GM13976 (cell line): ENCODE data around the gene ANKRD22.

Experiments
- DNase-seq: peaks from one replicate; pipeline ENCODE4 v3.0.0; 2012; ENCODE audit warnings: low spot score
- in situ Hi-C: fragments of 300-500 bp; cut with MboI; formaldehyde crosslinking; loops from one replicate; pipeline ENCODE4 v1.12.0; 2022; ENCODE audit warnings: low sequenced_read_pairs, mixed read lengths, inconsistent platforms; ENCODE audit not compliant: unreplicated experiment
- TF ChIP-seq, protein P1 (sequence below): IDR thresholded peaks from 2 replicates; pipeline ENCODE4 v1.5.1; 2012; ENCODE audit warnings: borderline replicate concordance, mild to moderate bottlenecking; ENCODE audit not compliant: insufficient read depth; ENCODE audit errors: extremely low read depth, missing control alignments, control extremely low read depth

Gene ANKRD22

DNA sequence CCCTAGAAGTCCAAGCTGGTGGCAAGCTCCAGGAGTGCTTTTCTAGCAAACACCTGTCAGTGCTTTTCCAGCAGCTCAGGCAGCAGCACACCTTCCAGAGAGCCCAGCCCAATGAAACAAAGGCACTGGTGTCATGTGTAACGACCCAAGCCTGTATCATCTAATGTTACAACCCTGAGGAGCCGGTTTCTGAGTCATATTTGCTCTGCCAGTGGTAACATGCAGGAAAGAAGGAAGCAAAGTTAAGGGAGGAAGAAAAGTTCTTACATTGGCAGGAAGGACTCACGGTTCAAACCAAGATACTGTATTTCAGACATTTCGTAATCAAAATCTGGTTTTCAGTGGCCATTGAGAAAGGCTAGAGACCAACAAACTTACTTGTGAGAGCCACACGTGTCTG is at the start of gene ANKRD22:
Gene ANKRD22 (minus strand): TSS at position 139 of the 400 bp plus-strand sequence. CDS start 237 bp downstream, outside the sequence.
- in situ Hi-C loops, result no loop called here
- DNase-seq, result no peak
- TF ChIP-seq, protein P1, sequence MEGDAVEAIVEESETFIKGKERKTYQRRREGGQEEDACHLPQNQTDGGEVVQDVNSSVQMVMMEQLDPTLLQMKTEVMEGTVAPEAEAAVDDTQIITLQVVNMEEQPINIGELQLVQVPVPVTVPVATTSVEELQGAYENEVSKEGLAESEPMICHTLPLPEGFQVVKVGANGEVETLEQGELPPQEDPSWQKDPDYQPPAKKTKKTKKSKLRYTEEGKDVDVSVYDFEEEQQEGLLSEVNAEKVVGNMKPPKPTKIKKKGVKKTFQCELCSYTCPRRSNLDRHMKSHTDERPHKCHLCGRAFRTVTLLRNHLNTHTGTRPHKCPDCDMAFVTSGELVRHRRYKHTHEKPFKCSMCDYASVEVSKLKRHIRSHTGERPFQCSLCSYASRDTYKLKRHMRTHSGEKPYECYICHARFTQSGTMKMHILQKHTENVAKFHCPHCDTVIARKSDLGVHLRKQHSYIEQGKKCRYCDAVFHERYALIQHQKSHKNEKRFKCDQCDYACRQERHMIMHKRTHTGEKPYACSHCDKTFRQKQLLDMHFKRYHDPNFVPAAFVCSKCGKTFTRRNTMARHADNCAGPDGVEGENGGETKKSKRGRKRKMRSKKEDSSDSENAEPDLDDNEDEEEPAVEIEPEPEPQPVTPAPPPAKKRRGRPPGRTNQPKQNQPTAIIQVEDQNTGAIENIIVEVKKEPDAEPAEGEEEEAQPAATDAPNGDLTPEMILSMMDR, result no peak

DNA sequence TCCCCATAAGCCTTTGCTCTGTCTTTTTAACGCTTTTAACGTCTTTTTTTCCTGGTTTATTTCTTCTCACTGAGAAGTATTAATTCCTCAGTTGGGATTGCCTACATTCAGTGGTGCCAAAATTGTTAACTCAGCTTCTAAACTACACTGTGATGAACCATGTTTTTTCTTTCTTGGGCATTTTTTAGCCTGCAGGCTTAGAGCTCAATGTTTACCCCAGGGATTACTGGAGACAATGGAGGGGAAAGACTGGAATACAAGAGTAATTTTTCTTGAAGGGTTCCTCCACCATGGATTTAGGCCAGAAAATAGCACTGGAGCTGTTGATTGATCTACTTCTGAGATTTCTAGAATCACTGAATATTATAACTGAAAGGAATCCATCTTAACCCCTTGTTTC is 48.2 kb upstream of the ANKRD22 start:
- in situ Hi-C loops, result no loop called here
- no peak for DNase-seq
- TF ChIP-seq, protein P1, result no peak

DNA sequence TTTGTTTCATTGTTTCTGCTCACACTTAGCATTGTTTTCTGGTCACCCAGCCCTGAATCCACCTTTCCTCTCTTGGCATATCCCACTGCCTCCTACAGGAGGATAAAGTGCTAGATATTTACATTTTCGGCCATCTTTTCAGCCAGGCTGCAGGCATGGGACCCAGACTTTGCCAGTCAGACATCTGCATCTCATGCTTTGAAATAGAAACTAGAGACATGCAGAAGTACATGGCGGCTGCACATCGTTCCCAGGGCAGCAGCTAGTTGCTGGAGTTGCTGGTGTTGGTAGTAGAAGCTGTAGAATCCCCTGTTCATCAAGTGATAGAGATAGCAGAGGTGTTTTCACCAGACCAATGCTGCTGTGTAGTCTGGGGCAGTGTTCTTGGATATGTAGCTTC is 47.1 kb upstream of the ANKRD22 start:
- DNase-seq, result no peak
- in situ Hi-C loops, result no loop called here
- TF ChIP-seq, protein P1, result no peak

DNA sequence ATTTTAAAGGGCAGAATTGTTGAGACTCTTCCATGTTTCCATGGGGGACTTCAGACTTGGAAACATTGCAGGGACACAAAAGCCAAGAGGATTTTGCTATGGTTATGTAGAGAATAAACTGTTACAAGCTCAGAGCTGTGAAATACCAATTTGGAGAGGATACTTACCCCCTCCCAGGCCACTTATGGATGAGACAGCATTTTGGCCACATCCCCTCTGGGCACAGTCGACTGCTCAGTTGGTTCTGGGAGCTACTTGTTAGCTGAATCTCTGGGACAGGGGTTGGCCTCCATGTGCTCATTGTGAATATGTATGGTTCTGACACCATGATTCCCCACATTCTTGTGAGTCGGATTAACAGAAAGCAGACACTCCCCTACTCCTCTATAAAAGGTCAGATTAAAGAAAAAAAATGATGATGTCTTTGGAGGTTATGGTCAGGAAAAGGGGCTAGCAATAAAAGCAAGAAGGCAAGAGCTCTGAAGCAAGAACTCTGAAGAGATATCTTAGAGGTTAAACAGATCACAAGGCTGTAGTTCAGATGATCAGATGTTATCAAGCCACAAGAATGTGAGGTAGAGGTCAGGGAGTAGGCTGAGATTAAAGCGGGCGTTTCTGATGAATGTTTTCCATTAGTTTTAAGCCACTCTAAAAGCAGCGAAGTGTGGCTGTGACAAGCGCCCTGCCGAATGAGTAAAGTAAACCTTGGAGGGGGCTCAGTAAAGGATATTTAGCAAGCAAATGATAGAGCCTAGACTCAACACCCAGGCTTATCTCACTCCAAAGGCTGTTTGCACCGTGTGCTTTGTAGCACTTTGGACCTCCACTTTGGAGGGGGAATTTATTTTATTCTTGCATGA is 45.6 kb upstream of the ANKRD22 start:
- TF ChIP-seq, protein P1, result no peak
- in situ Hi-C loops, result no loop called here
- no peak for DNase-seq

DNA sequence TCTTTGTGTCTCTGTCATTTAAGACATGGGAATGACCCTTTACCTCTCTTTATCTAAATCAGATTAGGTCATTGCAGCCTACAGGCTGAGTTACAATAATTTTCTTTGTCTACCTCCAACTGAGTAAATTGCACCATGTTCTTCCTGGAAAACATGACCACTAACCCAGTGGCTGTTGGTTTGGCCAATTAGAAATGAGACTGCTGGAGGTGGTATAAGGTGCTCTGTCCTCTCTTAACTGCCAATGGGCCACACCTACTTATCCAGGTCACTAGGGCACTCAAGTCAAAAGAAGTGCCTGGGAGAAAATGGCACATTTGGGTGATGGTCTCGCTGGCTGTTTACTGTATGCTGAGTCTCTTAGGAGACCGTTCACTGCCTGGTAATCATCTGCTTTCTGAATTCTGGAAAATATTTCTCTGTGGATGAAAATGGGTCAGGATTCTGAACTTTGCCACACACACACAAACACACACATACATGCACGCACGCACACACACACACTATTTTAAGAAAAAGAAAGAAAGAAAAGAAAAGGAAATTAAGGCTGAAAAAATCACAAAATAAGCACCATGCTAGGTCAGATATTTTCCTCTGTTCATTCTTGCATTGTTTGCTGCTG is 44.8 kb upstream of the ANKRD22 start:
- in situ Hi-C loops, result no loop called here
- TF ChIP-seq, protein P1, result no peak
- DNase-seq, result no peak

DNA sequence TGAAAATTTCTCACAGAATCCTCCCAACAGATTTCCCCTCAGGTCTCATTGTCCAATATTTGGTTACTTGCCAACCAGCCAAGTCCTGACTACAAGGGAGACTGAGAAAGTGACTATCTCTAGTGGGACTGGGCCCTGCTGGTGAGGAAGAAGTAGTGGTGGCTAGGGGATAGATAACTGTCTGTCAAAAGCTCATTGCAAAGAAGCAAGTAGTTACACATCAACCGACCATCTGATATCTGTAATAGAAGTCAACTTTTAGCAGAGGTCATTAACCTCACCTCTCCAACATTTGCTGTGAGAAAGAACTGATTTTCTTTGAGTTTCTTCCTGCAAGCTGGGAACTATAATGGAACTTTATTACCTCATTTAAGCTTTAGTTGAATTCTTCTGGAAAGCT is 43.6 kb upstream of the ANKRD22 start:
- no peak for DNase-seq
- in situ Hi-C loops, result no loop called here
- TF ChIP-seq, protein P1, result no peak

DNA sequence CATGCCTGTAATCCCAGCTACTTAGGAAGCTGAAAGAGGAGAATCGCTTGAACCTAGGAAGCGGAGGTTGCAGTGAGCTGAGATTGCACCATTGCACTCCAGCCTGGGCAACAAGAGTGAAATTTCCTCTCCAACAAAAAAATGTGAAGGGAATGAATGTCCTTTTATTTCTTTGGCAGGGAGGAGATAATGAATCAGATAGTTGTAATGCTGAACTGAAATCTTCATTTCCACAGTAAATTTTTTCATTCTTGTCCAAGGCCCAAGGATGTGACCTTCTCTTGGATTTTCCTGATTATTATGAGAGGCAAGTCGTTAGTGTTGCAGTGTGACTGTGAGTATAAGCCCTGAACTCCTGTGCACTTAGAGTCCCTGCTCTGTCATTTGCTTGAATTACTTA is 42.0 kb upstream of the ANKRD22 start:
- in situ Hi-C loops, result no loop called here
- no peak for DNase-seq
- TF ChIP-seq, protein P1, result no peak
